ENCODE data around the gene NTMT1.

GRCh38 chr9:129637673-129638439, 11.9 kb downstream of the NTMT1 start:
- TF ChIP-seq POLR2AphosphoS5 (IDR thresholded peaks at IDR 0.05), result no peak
- TF ChIP-seq CTCF (IDR thresholded peaks at IDR 0.05), result no peak
